Measurements from ENCODE around the gene NFYA.

NFYA gene

GRCh38 chr6:41072836-41073202, at the start of gene NFYA:
NFYA (plus strand) TSS chr6:41072974; CDS start chr6:41079090, 6,116 bp downstream.
- peak in 1 of 3 donors; percentile 100 for DNase-seq (ENCODE audit: low read depth in 3 of 3)

- no peak for DNase-seq (ENCODE audit: low read depth in 3 of 3)
Observed at GRCh38 chr6:41023114-41023513, 49.7 kb upstream of the NFYA start.

GRCh38 chr6:41025966-41026530, 46.7 kb upstream of the NFYA start:
- no peak for DNase-seq (ENCODE audit: low read depth in 3 of 3)

- DNase-seq (ENCODE audit: low read depth in 3 of 3) = no peak
Observed at GRCh38 chr6:41027241-41027640, 45.5 kb upstream of the NFYA start.

- DNase-seq (ENCODE audit: low read depth in 3 of 3) = peak; percentile 48 to 78 (median 52)
Observed at GRCh38 chr6:41027799-41028560, 44.8 kb upstream of the NFYA start.

- no peak for DNase-seq (ENCODE audit: low read depth in 3 of 3)
Observed at GRCh38 chr6:41028561-41029412, 44.0 kb upstream of the NFYA start.

GRCh38 chr6:41032830-41033229, 39.9 kb upstream of the NFYA start:
- DNase-seq (ENCODE audit: low read depth in 3 of 3) = no peak

- no peak for DNase-seq (ENCODE audit: low read depth in 3 of 3)
Observed at GRCh38 chr6:41033776-41034175, 39.0 kb upstream of the NFYA start.

GRCh38 chr6:41036186-41036585, 36.6 kb upstream of the NFYA start:
- no peak for DNase-seq (ENCODE audit: low read depth in 3 of 3)

GRCh38 chr6:41036601-41037000, 36.2 kb upstream of the NFYA start:
- DNase-seq (ENCODE audit: low read depth in 3 of 3) = no peak

- DNase-seq (ENCODE audit: low read depth in 3 of 3) = no peak
Observed at GRCh38 chr6:41037107-41037900, 35.5 kb upstream of the NFYA start.

GRCh38 chr6:41038205-41038604, 34.6 kb upstream of the NFYA start:
- DNase-seq (ENCODE audit: low read depth in 3 of 3) = no peak

GRCh38 chr6:41039060-41039998, 33.4 kb upstream of the NFYA start, which contains the start of gene UNC5CL:
UNC5CL (minus strand) TSS chr6:41039221; CDS start chr6:41035074, 4,147 bp downstream.
- peak; percentile 24 to 65 (median 32) for DNase-seq (ENCODE audit: low read depth in 3 of 3)

GRCh38 chr6:41040101-41040939, 32.5 kb upstream of the NFYA start:
- DNase-seq (ENCODE audit: low read depth in 3 of 3) = no peak

GRCh38 chr6:41040940-41041536, 31.7 kb upstream of the NFYA start:
- DNase-seq (ENCODE audit: low read depth in 3 of 3) = no peak

- no peak for DNase-seq (ENCODE audit: low read depth in 3 of 3)
Observed at GRCh38 chr6:41042226-41043055, 30.3 kb upstream of the NFYA start, which contains the start of gene TSPO2. TSPO2 (plus strand) TSS chr6:41042467; CDS start chr6:41042986, 519 bp downstream.

- no peak for DNase-seq (ENCODE audit: low read depth in 3 of 3)
Observed at GRCh38 chr6:41043151-41043550, 29.6 kb upstream of the NFYA start.

- no peak for DNase-seq (ENCODE audit: low read depth in 3 of 3)
Observed at GRCh38 chr6:41045664-41046063, 27.1 kb upstream of the NFYA start.

Data from stimulated activated CD4-positive, alpha-beta T cell treated with anti-CD3 and anti-CD28 coated beads, TNF-alpha, amount 100 ng/mL, for 48 hours (primary cell).